ENCODE results near the gene C10orf143.
"Not testable (repeated sequence)": the region's sequence is repeated elsewhere in the genome, so short reads cannot be mapped to it uniquely, and the experiment has no call there.

DNA sequence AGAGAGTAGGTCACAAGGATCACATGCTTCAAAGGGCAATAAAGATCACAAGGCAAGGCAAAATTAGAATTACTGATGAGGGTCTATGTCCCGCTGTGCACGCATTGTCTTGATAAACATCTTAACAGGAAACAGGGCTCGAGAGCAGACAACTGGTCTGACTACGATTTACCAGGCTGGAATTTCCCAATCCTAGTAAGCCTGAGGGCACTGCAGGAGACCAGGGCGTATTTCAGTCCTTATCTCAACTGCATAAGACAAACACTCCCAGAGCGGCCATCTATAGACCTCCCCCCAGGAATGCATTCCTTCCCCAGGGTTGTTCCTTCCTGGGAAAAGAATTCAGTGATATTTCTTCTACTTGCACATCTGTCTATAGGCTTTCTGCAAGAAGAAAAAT lies 6.9 kb upstream of the C10orf143 start:
- TF ChIP-seq, protein P1, sequence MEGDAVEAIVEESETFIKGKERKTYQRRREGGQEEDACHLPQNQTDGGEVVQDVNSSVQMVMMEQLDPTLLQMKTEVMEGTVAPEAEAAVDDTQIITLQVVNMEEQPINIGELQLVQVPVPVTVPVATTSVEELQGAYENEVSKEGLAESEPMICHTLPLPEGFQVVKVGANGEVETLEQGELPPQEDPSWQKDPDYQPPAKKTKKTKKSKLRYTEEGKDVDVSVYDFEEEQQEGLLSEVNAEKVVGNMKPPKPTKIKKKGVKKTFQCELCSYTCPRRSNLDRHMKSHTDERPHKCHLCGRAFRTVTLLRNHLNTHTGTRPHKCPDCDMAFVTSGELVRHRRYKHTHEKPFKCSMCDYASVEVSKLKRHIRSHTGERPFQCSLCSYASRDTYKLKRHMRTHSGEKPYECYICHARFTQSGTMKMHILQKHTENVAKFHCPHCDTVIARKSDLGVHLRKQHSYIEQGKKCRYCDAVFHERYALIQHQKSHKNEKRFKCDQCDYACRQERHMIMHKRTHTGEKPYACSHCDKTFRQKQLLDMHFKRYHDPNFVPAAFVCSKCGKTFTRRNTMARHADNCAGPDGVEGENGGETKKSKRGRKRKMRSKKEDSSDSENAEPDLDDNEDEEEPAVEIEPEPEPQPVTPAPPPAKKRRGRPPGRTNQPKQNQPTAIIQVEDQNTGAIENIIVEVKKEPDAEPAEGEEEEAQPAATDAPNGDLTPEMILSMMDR (conservative IDR thresholded peaks at IDR 0.05; ENCODE audit: low read depth in 2 of 2), result not testable (repeated sequence)
- TF ChIP-seq, protein P2, sequence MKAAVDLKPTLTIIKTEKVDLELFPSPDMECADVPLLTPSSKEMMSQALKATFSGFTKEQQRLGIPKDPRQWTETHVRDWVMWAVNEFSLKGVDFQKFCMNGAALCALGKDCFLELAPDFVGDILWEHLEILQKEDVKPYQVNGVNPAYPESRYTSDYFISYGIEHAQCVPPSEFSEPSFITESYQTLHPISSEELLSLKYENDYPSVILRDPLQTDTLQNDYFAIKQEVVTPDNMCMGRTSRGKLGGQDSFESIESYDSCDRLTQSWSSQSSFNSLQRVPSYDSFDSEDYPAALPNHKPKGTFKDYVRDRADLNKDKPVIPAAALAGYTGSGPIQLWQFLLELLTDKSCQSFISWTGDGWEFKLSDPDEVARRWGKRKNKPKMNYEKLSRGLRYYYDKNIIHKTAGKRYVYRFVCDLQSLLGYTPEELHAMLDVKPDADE (IDR thresholded peaks at IDR 0.05), result not testable (repeated sequence)

Data from GM23338 (cell line).